Upper lobe of left lung (tissue), 6 donors: ENCODE measurements around the gene FHOD3. TPM values are rescaled to one million over a fixed set of nuclear protein-coding genes. Genes with fewer than 3 reads are reported as not detected.

Experiments used
- ATAC-seq, 2 donors: fragments of 200-7000 bp; cut with Tn5 transposase; one replicate each; pipeline ENCODE4 v1.9.1; 2022; ENCODE audit warnings: mild to moderate bottlenecking in 2 of 2, moderate library complexity in 2 of 2; ENCODE audit not compliant: low FRiP score in 2 of 2
- DNase-seq, 2 donors: peaks; one replicate each; pipeline ENCODE4 v3.0.0-alpha.2; 2019 to 2020
- H3K27ac ChIP-seq, 4 donors: fragments of 200-600 bp; sonication (generic); one replicate each; pipeline ENCODE4 v1.5.1; 2016 to 2019
- H3K27me3 ChIP-seq, 4 donors: fragments of 200-600 bp; sonication (generic); one replicate each; pipeline ENCODE4 v1.5.1; 2017 to 2019
- H3K36me3 ChIP-seq, 4 donors: fragments of 200-600 bp; sonication (generic); one replicate each; pipeline ENCODE4 v1.5.1; 2016 to 2019
- H3K4me1 ChIP-seq, 4 donors: fragments of 200-600 bp; sonication (generic); one replicate each; pipeline ENCODE4 v1.5.1; 2018 to 2019
- H3K4me3 ChIP-seq, 4 donors: fragments of 200-600 bp; sonication (generic); one replicate each; pipeline ENCODE4 v1.5.1; 2017 to 2019; ENCODE audit warnings: mild to moderate bottlenecking in 2 of 4, moderate library complexity in 1 of 4
- H3K9me3 ChIP-seq, 4 donors: fragments of 200-600 bp; sonication (generic); one replicate each; pipeline ENCODE4 v1.5.1; 2018 to 2019
- CTCF ChIP-seq, 6 experiments: fragments of 450-650 bp in 4 of 6; fragments of 200-600 bp in 2 of 6; sonication (generic) in 2 of 6; IDR thresholded peaks; one replicate each; pipeline ENCODE4 v1.5.1; 2016 to 2019; ENCODE audit warnings: antibody characterized with exemption in 6 of 6
- EP300 ChIP-seq, 4 donors: sonication (generic); formaldehyde crosslinking; IDR thresholded peaks; one replicate each; pipeline ENCODE4 v1.5.1; 2017; ENCODE audit warnings: antibody characterized with exemption in 4 of 4, control low read depth in 2 of 4
- POLR2A ChIP-seq, 4 donors: fragments of 450-650 bp; IDR thresholded peaks; one replicate each; pipeline ENCODE4 v1.5.1; 2016 to 2017; ENCODE audit warnings: antibody characterized with exemption in 4 of 4, mild to moderate bottlenecking in 2 of 4
- POLR2AphosphoS5 ChIP-seq, 2 donors: sonication (generic); formaldehyde crosslinking; IDR thresholded peaks; one replicate each; pipeline ENCODE4 v1.5.1; 2017; ENCODE audit warnings: antibody characterized with exemption in 2 of 2
- WGBS, 2 donors: methylation state at CpG; one replicate each; pipeline ENCODE4 v1.1.5; 2017 to 2018; 5-methylcytosine and 5-hydroxymethylcytosine counted together
- total RNA-seq, 6 donors: library from RNA; depleted of rRNA in 4 of 6; stranded (reverse); fragments of >200 nt in 4 of 6; gene quantifications; one replicate each; pipeline versions ENCODE4 v1.1.0 to v1.2.1, GENCODE V29; 2016 to 2021
- donor health status: DM: no; HTN: no; CAD: no; lungs with moderate emphysema.
- donor health status: DM: no; HTN: yes; CAD: no; lungs with severe emphysema.

FHOD3 gene
- total RNA-seq, 6 donors from 2014 or later = 0.40 to 4.8 (median 2.8) TPM

- H3K9me3 ChIP-seq = no peaks in the 10 kb centered on the region
- no peaks in the 10 kb centered on the region for H3K4me1 ChIP-seq
- no peaks in the 10 kb centered on the region for H3K27me3 ChIP-seq
- H3K27ac ChIP-seq = no peak overlapping the region
- no peak overlapping the region for H3K4me3 ChIP-seq
- no peak for DNase-seq
- H3K36me3 ChIP-seq = no peaks in the 10 kb centered on the region
- no peak for TF ChIP-seq CTCF (IDR thresholded peaks at IDR 0.05)
- no peak for TF ChIP-seq POLR2A (IDR thresholded peaks at IDR 0.05)
- no peak for TF ChIP-seq POLR2AphosphoS5 (IDR thresholded peaks at IDR 0.05)
- no peak for TF ChIP-seq EP300 (IDR thresholded peaks at IDR 0.05)
- no peak for ATAC-seq
- WGBS, 2 donors = 93 to 94% methylated on average over 2 of the region's 2 CpGs
These were observed 338.0 kb downstream of the FHOD3 start for GRCh38 chr18:36635414-36636096.

- H3K27me3 ChIP-seq = no peaks in the 10 kb centered on the region
- TF ChIP-seq POLR2A (IDR thresholded peaks at IDR 0.05) (no peak), CTCF (IDR thresholded peaks at IDR 0.05) (no peak), POLR2AphosphoS5 (IDR thresholded peaks at IDR 0.05) (no peak), EP300 (IDR thresholded peaks at IDR 0.05) (no peak)
- H3K9me3 ChIP-seq = no peaks in the 10 kb centered on the region
- no peak overlapping the region for H3K4me3 ChIP-seq
- no peaks in the 10 kb centered on the region for H3K36me3 ChIP-seq
- no peak for ATAC-seq
- H3K4me1 ChIP-seq = no peaks in the 10 kb centered on the region
- no peak for DNase-seq
- 87 to 100% methylated on average over 2 of the region's 2 CpGs for WGBS, 2 donors
- H3K27ac ChIP-seq = no peak overlapping the region
These were observed 338.8 kb downstream of the FHOD3 start for GRCh38 chr18:36636237-36636817.

GRCh38 chr18:36638224-36638623, 340.7 kb downstream of the FHOD3 start:
- Histone ChIP-seq H3K36me3 (no peaks in the 10 kb centered on the region), H3K4me1 (no peaks in the 10 kb centered on the region), H3K9me3 (no peaks in the 10 kb centered on the region), H3K27ac (no peak overlapping the region), H3K27me3 (no peaks in the 10 kb centered on the region), H3K4me3 (no peak overlapping the region)
- DNase-seq (no peak), ATAC-seq (no peak)
- no peak for TF ChIP-seq POLR2A (IDR thresholded peaks at IDR 0.05)
- TF ChIP-seq EP300 (IDR thresholded peaks at IDR 0.05) = no peak
- TF ChIP-seq POLR2AphosphoS5 (IDR thresholded peaks at IDR 0.05) = no peak
- TF ChIP-seq CTCF (IDR thresholded peaks at IDR 0.05) = no peak
- WGBS, 2 donors = 79 to 89% methylated on average over 4 of the region's 4 CpGs

- ATAC-seq (no peak), DNase-seq (no peak)
- no peaks in the 10 kb centered on the region for H3K4me1 ChIP-seq
- no peaks in the 10 kb centered on the region for H3K36me3 ChIP-seq
- H3K4me3 ChIP-seq = no peak overlapping the region
- no peak overlapping the region for H3K27ac ChIP-seq
- H3K9me3 ChIP-seq = no peaks in the 10 kb centered on the region
- H3K27me3 ChIP-seq = no peaks in the 10 kb centered on the region
- no peak for TF ChIP-seq EP300 (IDR thresholded peaks at IDR 0.05)
- TF ChIP-seq POLR2AphosphoS5 (IDR thresholded peaks at IDR 0.05) = no peak
- TF ChIP-seq POLR2A (IDR thresholded peaks at IDR 0.05) = no peak
- no peak for TF ChIP-seq CTCF (IDR thresholded peaks at IDR 0.05)
- WGBS, 2 donors = 67 to 90% methylated on average over 8 of the region's 8 CpGs
These were observed 342.8 kb downstream of the FHOD3 start for GRCh38 chr18:36640021-36640952.
